Measurements from ENCODE around the gene EP400.

EP400 gene

GRCh38 chr12:131986361-131986760, 36.6 kb downstream of the EP400 start:
- DNase-seq (ENCODE audit: low spot score) (no peak), FAIRE-seq (no peak)

- DNase-seq (ENCODE audit: low spot score) (no peak), FAIRE-seq (no peak)
Measured at GRCh38 chr12:131986910-131987309, 37.2 kb downstream of the EP400 start.

- no peak for FAIRE-seq
- no peak for DNase-seq (ENCODE audit: low spot score)
Measured at GRCh38 chr12:131987552-131987951, 37.8 kb downstream of the EP400 start.

- DNase-seq (ENCODE audit: low spot score), result no peak
- FAIRE-seq, result no peak
Measured at GRCh38 chr12:131988054-131988796, 38.5 kb downstream of the EP400 start.

GRCh38 chr12:131989021-131989420, 39.3 kb downstream of the EP400 start:
- FAIRE-seq, result no peak
- no peak for DNase-seq (ENCODE audit: low spot score)

GRCh38 chr12:131990066-131990979, 40.6 kb downstream of the EP400 start:
- FAIRE-seq (peak; percentile 92), DNase-seq (ENCODE audit: low spot score) (peak; percentile 81)

GRCh38 chr12:131990980-131991305, 41.2 kb downstream of the EP400 start:
- no peak for DNase-seq (ENCODE audit: low spot score)
- no peak for FAIRE-seq

- no peak for FAIRE-seq
- peak; percentile 39 for DNase-seq (ENCODE audit: low spot score)
Measured at GRCh38 chr12:131991816-131992430, 42.2 kb downstream of the EP400 start.

GRCh38 chr12:131994589-131994988, 44.8 kb downstream of the EP400 start:
- no peak for DNase-seq (ENCODE audit: low spot score)

GRCh38 chr12:132000286-132000872, 50.6 kb downstream of the EP400 start:
- FAIRE-seq (no peak), DNase-seq (ENCODE audit: low spot score) (no peak)

More at GRCh38 chr12:131994589-131994988, 44.8 kb downstream of the EP400 start:
- no peak for FAIRE-seq

- FAIRE-seq (no peak), DNase-seq (ENCODE audit: low spot score) (no peak)
Measured at GRCh38 chr12:132003846-132004245, 54.1 kb downstream of the EP400 start.

- no peak for DNase-seq (ENCODE audit: low spot score)
- FAIRE-seq, result no peak
Measured at GRCh38 chr12:132004946-132005345, 55.2 kb downstream of the EP400 start.

- no peak for FAIRE-seq
- no peak for DNase-seq (ENCODE audit: low spot score)
Measured at GRCh38 chr12:132006056-132006680, 56.4 kb downstream of the EP400 start.

GRCh38 chr12:132007041-132007440, 57.3 kb downstream of the EP400 start:
- no peak for DNase-seq (ENCODE audit: low spot score)
- no peak for FAIRE-seq

- FAIRE-seq (no peak), DNase-seq (ENCODE audit: low spot score) (no peak)
Measured at GRCh38 chr12:132009336-132009859, 59.7 kb downstream of the EP400 start.

- FAIRE-seq (no peak), DNase-seq (ENCODE audit: low spot score) (no peak)
Measured at GRCh38 chr12:132012919-132013568, 63.3 kb downstream of the EP400 start.

GRCh38 chr12:132014092-132014914, 64.6 kb downstream of the EP400 start:
- no peak for DNase-seq (ENCODE audit: low spot score)
- no peak for FAIRE-seq

- FAIRE-seq (no peak), DNase-seq (ENCODE audit: low spot score) (no peak)
Measured at GRCh38 chr12:132014915-132015280, 65.2 kb downstream of the EP400 start.

- no peak for FAIRE-seq
- DNase-seq (ENCODE audit: low spot score), result no peak
Measured at GRCh38 chr12:132015686-132016430, 66.1 kb downstream of the EP400 start.
